HG02763 (cell line): ENCODE data around the gene FBLN2.

Experiments
- ATAC-seq: cut with Tn5 transposase; IDR thresholded peaks from one replicate; pipeline ENCODE4 v1.9.1; 2021; ENCODE audit warnings: mild to moderate bottlenecking, moderate library complexity; ENCODE audit not compliant: unreplicated experiment

Gene FBLN2

GRCh38 chr3:13676356-13677017 is 127.6 kb downstream of the FBLN2 start:
- ATAC-seq: no peak

- no peak for ATAC-seq
Measured at GRCh38 chr3:13677272-13677671, 128.3 kb downstream of the FBLN2 start.

GRCh38 chr3:13681931-13682330 is 133.0 kb downstream of the FBLN2 start:
- ATAC-seq: no peak

- no peak for ATAC-seq
Measured at GRCh38 chr3:13682331-13683013, 133.5 kb downstream of the FBLN2 start.

- ATAC-seq: no peak
Measured at GRCh38 chr3:13683288-13683687, 134.4 kb downstream of the FBLN2 start.

GRCh38 chr3:13683772-13684171 is 134.8 kb downstream of the FBLN2 start:
- no peak for ATAC-seq

- no peak for ATAC-seq
Measured at GRCh38 chr3:13684350-13684749, 135.4 kb downstream of the FBLN2 start.

- no peak for ATAC-seq
Measured at GRCh38 chr3:13684854-13685253, 135.9 kb downstream of the FBLN2 start.

- no peak for ATAC-seq
Measured at GRCh38 chr3:13685721-13686120, 136.8 kb downstream of the FBLN2 start.

- no peak for ATAC-seq
Measured at GRCh38 chr3:13686367-13687160, 137.6 kb downstream of the FBLN2 start.

- no peak for ATAC-seq
Measured at GRCh38 chr3:13687517-13687943, 138.6 kb downstream of the FBLN2 start.
